ENCODE data around the gene ATOH8.
A peak's percentile ranks its signal among the peaks of the same experiment; 100 is the strongest.

The ATOH8 gene

DNA sequence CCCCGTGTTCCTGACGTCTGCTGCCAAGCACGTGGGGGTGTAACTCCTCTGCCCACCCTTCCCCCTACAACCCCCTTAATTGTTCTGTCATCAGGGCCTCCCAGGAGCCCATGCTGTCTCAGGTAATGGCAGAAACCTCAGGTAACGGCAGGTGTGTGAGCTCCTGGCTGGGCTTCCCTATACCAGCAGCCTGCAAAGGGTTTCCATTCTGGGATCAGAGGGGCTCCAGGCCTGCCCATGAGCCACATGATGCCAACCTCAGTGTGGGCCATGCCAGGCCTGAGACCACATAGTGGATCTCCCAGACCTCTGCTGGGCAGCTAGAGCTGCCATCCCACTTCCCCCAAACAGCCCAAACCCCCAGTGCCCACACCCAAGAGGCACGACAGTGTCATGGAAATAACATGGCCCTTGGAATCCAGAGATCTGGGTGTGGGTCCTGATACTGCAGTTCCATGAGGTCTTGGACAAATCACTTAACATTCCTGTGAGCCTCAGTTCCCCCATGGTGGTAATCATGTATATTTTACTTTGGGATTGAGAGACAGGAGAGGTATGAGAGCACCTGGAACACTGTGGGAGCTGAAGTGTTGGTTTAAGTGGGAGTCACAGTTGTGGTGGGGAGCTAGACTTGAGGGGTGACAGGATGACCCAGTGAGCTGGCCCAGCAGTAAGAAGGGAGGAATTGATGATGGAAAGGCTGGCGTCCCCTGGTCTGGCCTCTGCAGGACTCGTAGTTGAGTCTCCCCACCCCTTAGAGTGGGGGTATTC lies 59.6 kb downstream of the ATOH8 start:
- no peaks in the 10 kb centered on the region for H3K36me3 ChIP-seq (ENCODE audit: insufficient read depth)
- peak overlapping the region; percentile 24; the same call in 1 of the 2 replicates for H2AFZ ChIP-seq (ENCODE audit: low read depth)
- TF ChIP-seq, protein P1, sequence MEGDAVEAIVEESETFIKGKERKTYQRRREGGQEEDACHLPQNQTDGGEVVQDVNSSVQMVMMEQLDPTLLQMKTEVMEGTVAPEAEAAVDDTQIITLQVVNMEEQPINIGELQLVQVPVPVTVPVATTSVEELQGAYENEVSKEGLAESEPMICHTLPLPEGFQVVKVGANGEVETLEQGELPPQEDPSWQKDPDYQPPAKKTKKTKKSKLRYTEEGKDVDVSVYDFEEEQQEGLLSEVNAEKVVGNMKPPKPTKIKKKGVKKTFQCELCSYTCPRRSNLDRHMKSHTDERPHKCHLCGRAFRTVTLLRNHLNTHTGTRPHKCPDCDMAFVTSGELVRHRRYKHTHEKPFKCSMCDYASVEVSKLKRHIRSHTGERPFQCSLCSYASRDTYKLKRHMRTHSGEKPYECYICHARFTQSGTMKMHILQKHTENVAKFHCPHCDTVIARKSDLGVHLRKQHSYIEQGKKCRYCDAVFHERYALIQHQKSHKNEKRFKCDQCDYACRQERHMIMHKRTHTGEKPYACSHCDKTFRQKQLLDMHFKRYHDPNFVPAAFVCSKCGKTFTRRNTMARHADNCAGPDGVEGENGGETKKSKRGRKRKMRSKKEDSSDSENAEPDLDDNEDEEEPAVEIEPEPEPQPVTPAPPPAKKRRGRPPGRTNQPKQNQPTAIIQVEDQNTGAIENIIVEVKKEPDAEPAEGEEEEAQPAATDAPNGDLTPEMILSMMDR (conservative IDR thresholded peaks at IDR 0.05; ENCODE audit: low read depth, low read length) = no peak
- no peak overlapping the region for H3K4me3 ChIP-seq (IDR thresholded peaks at IDR 0.05; ENCODE audit: insufficient read depth, low read depth, low read length)
- H3K79me2 ChIP-seq (ENCODE audit: insufficient read depth, low read depth) = no peaks in the 10 kb centered on the region
- no peaks in the 10 kb centered on the region for H3K4me1 ChIP-seq (ENCODE audit: low read depth, poor library complexity, severe bottlenecking)
- H4K20me1 ChIP-seq (ENCODE audit: insufficient read depth) = no peaks in the 10 kb centered on the region
- no peak overlapping the region for H3K27ac ChIP-seq
- no peaks in the 10 kb centered on the region for H3K27me3 ChIP-seq (ENCODE audit: insufficient read depth, low read depth)
- no peak overlapping the region for H3K9ac ChIP-seq
- H3K4me2 ChIP-seq = no peak overlapping the region

DNA sequence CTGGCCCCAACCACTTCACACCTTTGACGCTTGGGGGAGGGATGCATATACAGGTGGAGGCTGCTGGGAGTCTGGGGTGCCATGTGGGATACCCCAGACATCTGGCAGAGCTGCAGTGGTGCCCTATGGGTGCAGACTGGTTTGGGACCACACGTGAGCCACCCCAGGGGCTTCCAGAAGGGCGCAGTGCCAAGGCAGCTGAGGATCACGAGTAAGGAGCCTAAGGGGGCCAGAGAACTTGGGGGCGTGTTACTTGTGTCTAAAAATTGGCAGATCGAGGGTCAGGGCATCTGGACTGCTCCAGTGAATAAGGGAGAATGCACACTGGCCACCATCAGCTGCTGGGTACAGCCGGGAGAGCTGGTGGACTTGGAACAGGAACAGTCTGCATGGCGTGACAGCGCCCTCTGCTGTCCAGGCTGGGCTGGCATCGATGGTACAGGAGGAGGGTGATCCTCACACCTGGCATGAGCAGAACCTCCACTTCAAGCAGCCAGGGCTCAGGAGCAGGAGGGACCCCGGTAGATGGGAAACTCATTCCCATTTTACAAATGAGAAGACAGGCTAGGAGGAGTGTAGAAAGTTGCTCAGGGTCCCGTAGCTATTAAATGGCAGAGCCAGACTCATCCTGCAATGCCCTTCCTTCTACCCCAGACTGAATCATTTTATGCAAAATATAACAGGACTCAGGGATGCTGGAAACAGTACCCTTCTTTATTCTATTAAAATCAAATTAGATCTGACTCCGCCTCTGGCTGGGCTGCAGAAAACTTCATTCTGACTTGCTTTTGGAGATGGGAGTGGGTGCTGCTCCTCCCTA lies 60.4 kb downstream of the ATOH8 start:
- no peak overlapping the region for H3K4me3 ChIP-seq (IDR thresholded peaks at IDR 0.05; ENCODE audit: insufficient read depth, low read depth, low read length)
- TF ChIP-seq, protein P1 (conservative IDR thresholded peaks at IDR 0.05; ENCODE audit: low read depth, low read length) = peak; percentile 97
- H3K79me2 ChIP-seq (ENCODE audit: insufficient read depth, low read depth) = no peaks in the 10 kb centered on the region
- no peak overlapping the region for H3K27ac ChIP-seq
- H3K27me3 ChIP-seq (ENCODE audit: insufficient read depth, low read depth) = no peaks in the 10 kb centered on the region
- H3K4me1 ChIP-seq (ENCODE audit: low read depth, poor library complexity, severe bottlenecking) = no peaks in the 10 kb centered on the region
- H2AFZ ChIP-seq (ENCODE audit: low read depth) = peak overlapping the region; percentile 24; the same call in 1 of the 2 replicates
- H3K4me2 ChIP-seq = no peak overlapping the region
- no peaks in the 10 kb centered on the region for H3K36me3 ChIP-seq (ENCODE audit: insufficient read depth)
- H3K9ac ChIP-seq = no peak overlapping the region
- no peaks in the 10 kb centered on the region for H4K20me1 ChIP-seq (ENCODE audit: insufficient read depth)

DNA sequence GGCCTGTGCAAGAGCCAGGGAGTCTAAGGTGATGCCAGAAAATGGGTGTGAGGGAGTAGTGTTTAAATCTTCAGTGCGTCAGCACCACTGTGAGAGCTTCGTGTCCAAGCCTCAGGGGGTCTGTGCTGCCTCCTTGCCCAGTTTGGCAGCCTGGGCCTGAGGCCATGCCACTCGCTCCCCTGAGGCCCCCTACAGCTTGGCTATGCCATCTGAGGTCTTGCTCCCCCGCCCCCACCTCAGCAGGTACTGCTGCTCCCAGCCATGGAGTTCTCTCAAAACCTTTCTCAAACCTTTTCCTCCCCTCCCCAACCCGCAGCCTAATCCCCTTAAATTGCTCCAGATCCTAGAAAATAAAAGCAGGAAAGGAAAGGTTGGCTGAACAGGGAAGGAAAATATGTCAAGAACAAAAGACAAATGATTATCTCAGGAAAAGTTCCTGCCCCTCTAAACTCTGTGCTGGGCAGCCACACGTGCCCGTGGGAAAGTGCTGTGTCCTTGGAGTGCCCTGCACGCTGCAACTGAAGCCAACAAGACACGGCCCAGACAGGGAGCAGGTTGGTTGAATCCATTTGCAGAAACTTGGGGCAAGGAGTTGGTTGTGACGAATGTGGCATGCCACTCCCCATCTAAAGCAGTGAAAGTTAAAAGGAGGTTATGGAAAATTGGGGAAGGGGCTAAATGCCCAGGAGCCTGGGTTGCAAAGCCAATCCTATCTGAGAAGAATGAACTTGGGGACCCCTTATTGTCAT lies 61.2 kb downstream of the ATOH8 start:
- Histone ChIP-seq H4K20me1 (ENCODE audit: insufficient read depth) (no peaks in the 10 kb centered on the region), H3K27me3 (ENCODE audit: insufficient read depth, low read depth) (no peaks in the 10 kb centered on the region), H2AFZ (ENCODE audit: low read depth) (no peak overlapping the region), H3K9ac (no peak overlapping the region), H3K4me2 (no peak overlapping the region), H3K27ac (no peak overlapping the region), H3K4me3 (IDR thresholded peaks at IDR 0.05; ENCODE audit: insufficient read depth, low read depth, low read length) (no peak overlapping the region), H3K36me3 (ENCODE audit: insufficient read depth) (no peaks in the 10 kb centered on the region), H3K4me1 (ENCODE audit: low read depth, poor library complexity, severe bottlenecking) (no peaks in the 10 kb centered on the region), H3K79me2 (ENCODE audit: insufficient read depth, low read depth) (no peaks in the 10 kb centered on the region)
- TF ChIP-seq, protein P1 (conservative IDR thresholded peaks at IDR 0.05; ENCODE audit: low read depth, low read length) = no peak

DNA sequence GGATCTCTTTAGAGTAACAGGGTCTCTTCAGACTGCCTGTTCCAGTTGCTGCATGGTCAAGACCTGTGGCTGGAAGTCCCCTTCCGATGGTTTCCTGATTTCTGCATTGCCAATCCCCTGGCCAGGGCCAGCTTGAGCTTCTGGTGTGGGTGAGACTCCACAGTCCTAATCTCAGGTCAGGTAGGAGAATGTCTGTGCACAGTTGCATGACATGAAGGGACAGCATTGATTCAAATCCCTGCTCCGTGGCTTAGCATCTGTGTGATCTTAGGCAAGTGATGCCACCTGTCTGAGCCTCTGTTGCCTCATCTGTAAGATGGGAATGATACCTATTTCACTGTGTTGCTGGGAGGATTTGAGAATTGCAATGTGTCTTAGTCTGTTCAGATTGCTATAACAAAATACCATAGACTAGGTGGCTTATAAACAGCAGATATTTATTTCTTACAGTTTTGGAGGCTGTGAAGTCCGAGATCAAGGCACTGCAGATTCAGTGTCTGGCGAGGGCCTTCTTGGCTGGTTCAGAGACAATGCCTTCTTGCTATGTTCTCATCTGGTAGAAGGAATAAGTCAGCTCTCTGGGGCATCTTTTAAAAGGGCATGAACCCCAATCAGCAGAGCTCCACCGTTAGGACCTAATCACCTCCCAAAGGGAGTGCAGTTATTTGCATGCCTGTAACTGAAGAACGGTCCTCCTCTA lies 66.2 kb downstream of the ATOH8 start:
- no peaks in the 10 kb centered on the region for H3K27me3 ChIP-seq (ENCODE audit: insufficient read depth, low read depth)
- TF ChIP-seq, protein P1 (conservative IDR thresholded peaks at IDR 0.05; ENCODE audit: low read depth, low read length) = no peak
- no peak overlapping the region for H3K27ac ChIP-seq
- H3K4me1 ChIP-seq (ENCODE audit: low read depth, poor library complexity, severe bottlenecking) = no peaks in the 10 kb centered on the region
- no peak overlapping the region for H3K9ac ChIP-seq
- no peak overlapping the region for H2AFZ ChIP-seq (ENCODE audit: low read depth)
- no peak overlapping the region for H3K4me2 ChIP-seq
- H4K20me1 ChIP-seq (ENCODE audit: insufficient read depth) = no peaks in the 10 kb centered on the region
- H3K4me3 ChIP-seq (IDR thresholded peaks at IDR 0.05; ENCODE audit: insufficient read depth, low read depth, low read length) = no peak overlapping the region
- no peaks in the 10 kb centered on the region for H3K36me3 ChIP-seq (ENCODE audit: insufficient read depth)
- H3K79me2 ChIP-seq (ENCODE audit: insufficient read depth, low read depth) = no peaks in the 10 kb centered on the region

Data from KMS-11 (cell line).